ENCODE results near the gene SLC25A23. TPM values are rescaled to one million over a fixed set of nuclear protein-coding genes. Genes with fewer than 3 reads are reported as not detected.

Gene SLC25A23
- polyA plus RNA-seq, 1 of the 3 experiments (the other 2 are of a cell fraction) = 10.9 TPM

DNA sequence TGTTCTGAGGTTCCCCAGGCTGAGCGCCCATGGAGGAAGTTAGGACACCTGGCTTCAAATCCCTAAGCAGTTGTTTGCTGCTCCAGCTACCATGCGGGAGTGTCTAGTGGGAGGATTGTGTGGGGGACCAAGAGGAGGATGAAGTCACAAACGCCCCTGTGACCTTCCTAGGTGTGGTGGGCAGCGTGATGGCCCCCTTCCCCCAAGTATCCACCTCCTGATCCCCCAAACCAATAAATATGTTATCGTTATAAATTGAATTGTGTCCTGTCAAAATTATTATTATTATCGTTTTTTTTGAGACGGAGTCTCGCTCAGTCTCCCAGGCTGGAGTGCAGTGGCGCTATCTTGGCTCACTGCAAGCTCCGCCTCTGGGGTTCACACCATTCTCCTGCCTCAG, 25.9 kb downstream of the SLC25A23 start, which contains the start of gene SLC25A41 (continued):
- TF ChIP-seq, protein P1, sequence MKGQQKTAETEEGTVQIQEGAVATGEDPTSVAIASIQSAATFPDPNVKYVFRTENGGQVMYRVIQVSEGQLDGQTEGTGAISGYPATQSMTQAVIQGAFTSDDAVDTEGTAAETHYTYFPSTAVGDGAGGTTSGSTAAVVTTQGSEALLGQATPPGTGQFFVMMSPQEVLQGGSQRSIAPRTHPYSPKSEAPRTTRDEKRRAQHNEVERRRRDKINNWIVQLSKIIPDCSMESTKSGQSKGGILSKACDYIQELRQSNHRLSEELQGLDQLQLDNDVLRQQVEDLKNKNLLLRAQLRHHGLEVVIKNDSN (IDR thresholded peaks at IDR 0.05; ENCODE audit: borderline replicate concordance, low read depth) = no peak

DNA sequence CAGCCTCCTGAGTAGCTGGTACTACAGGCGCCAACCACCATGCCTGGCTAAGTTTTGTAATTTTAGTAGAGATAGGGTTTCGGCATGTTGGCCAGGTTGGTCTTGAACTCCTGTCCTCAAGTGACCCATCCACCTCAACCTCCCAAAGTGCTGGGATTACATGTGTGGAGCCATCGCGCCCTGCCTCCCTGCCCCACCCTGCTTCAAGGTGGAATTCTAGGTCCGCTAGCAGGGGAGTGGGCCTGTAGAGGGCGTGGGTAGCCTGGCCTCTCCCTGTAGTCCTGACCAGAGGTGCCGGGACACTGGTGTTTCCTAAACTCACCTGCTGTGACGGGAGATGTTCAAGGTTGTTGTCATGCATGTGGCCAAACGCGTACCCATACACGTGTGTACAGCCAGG, 26.4 kb downstream of the SLC25A23 start:
- Histone ChIP-seq H3K9me2 (no peaks in the 10 kb centered on the region), H3K9ac (no peak overlapping the region), H3K4me3 (ENCODE audit: low read depth in 2 of 2, low read length in 1 of 2) (no peak overlapping the region), H3K9me3 (no peaks in the 10 kb centered on the region), H3K4me2 (no peak overlapping the region), H3K4me1 (ENCODE audit: control insufficient read depth in 1 of 2, insufficient read depth in 2 of 2, low read depth in 1 of 2, low read length in 1 of 2) (no peaks in the 10 kb centered on the region), H3K27ac (ENCODE audit: low read depth in 2 of 2, low read length in 1 of 2) (no peak overlapping the region), H3F3A (replicated peaks; ENCODE audit: insufficient read depth) (no peaks in the 10 kb centered on the region), H3K36me3 (replicated peaks in 1 of 2; ENCODE audit: control insufficient read depth in 1 of 2, insufficient read depth in 2 of 2, low read length in 1 of 2) (no peaks in the 10 kb centered on the region), H2AFZ (ENCODE audit: low read depth) (no peak overlapping the region), H4K20me1 (ENCODE audit: insufficient read depth) (no peaks in the 10 kb centered on the region), H3K27me3 (ENCODE audit: insufficient read depth) (no peaks in the 10 kb centered on the region), H3K79me2 (ENCODE audit: insufficient read depth) (no peaks in the 10 kb centered on the region)
- ChIA-PET POLR2A (no interaction called here), CTCF (interaction anchor here (0.6 kb wide), 1 partner anchor 37 kb away, joined by 3 read pairs; no protein-coding TSS in a partner anchor)
- TF ChIP-seq, protein P2, sequence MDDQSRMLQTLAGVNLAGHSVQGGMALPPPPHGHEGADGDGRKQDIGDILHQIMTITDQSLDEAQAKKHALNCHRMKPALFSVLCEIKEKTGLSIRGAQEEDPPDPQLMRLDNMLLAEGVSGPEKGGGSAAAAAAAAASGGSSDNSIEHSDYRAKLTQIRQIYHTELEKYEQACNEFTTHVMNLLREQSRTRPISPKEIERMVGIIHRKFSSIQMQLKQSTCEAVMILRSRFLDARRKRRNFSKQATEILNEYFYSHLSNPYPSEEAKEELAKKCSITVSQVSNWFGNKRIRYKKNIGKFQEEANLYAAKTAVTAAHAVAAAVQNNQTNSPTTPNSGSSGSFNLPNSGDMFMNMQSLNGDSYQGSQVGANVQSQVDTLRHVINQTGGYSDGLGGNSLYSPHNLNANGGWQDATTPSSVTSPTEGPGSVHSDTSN (IDR thresholded peaks at IDR 0.05) = no peak
- TF ChIP-seq ELF1 (IDR thresholded peaks at IDR 0.05) (no peak), EZH2phosphoT487 (IDR thresholded peaks at IDR 0.05; ENCODE audit: borderline replicate concordance, low read depth) (no peak), MXI1 (IDR thresholded peaks at IDR 0.05; ENCODE audit: low read depth, low read length) (no peak), SIN3A (IDR thresholded peaks at IDR 0.05; ENCODE audit: borderline replicate concordance, low read depth, low read length) (no peak), TCF12 (IDR thresholded peaks at IDR 0.05) (no peak)
- DNase-seq = no peak
- WGBS (ENCODE audit: low lambda C conversion rate) = 97% methylated on average over 4 of the region's 11 CpGs

DNA sequence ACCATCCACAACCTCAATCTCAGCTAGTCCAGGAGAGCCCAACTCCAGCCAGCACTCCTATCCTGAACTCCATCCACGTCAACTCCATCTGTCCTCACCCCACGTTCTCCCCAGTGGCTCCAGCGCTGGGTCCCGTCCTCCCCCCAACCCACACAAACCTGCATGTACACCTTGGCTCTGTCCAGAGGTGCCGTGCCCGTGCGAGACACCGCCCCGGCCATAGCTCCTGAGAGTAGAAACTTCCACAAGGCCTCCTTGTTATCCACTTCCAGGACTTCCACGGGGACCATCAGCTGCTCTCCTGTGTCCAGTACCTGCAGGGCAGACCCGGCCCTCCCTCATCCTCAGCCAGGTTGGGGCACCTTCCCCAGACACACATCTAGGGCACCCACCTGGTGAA, 27.7 kb downstream of the SLC25A23 start:
- H3K79me2 ChIP-seq (ENCODE audit: insufficient read depth) = no peaks in the 10 kb centered on the region
- no peak overlapping the region for H3K4me3 ChIP-seq (ENCODE audit: low read depth in 2 of 2, low read length in 1 of 2)
- H3K4me2 ChIP-seq = no peak overlapping the region
- H3K27ac ChIP-seq (ENCODE audit: low read depth in 2 of 2, low read length in 1 of 2) = no peak overlapping the region
- ChIA-PET CTCF (no interaction called here), POLR2A (no interaction called here)
- H3K27me3 ChIP-seq (ENCODE audit: insufficient read depth) = no peaks in the 10 kb centered on the region
- WGBS (ENCODE audit: low lambda C conversion rate) = 60% methylated on average over 11 of the region's 11 CpGs
- no peak overlapping the region for H2AFZ ChIP-seq (ENCODE audit: low read depth)
- no peak for DNase-seq
- H3K4me1 ChIP-seq (ENCODE audit: control insufficient read depth in 1 of 2, insufficient read depth in 2 of 2, low read depth in 1 of 2, low read length in 1 of 2) = no peaks in the 10 kb centered on the region
- H4K20me1 ChIP-seq (ENCODE audit: insufficient read depth) = no peaks in the 10 kb centered on the region
- no peaks in the 10 kb centered on the region for H3K9me3 ChIP-seq
- H3K36me3 ChIP-seq (replicated peaks in 1 of 2; ENCODE audit: control insufficient read depth in 1 of 2, insufficient read depth in 2 of 2, low read length in 1 of 2) = no peaks in the 10 kb centered on the region
- no peaks in the 10 kb centered on the region for H3K9me2 ChIP-seq
- H3F3A ChIP-seq (replicated peaks; ENCODE audit: insufficient read depth) = no peaks in the 10 kb centered on the region
- no peak overlapping the region for H3K9ac ChIP-seq
- TF ChIP-seq TEAD4 (IDR thresholded peaks at IDR 0.05; ENCODE audit: borderline replicate concordance, insufficient read depth) (no peak), RFX5 (IDR thresholded peaks at IDR 0.05; ENCODE audit: low read length) (no peak), TAF1 (IDR thresholded peaks at IDR 0.05; ENCODE audit: borderline replicate concordance, low read depth, low read length) (no peak), CHD2 (IDR thresholded peaks at IDR 0.05; ENCODE audit: low read length, partially characterized antibody) (no peak), FOXM1 (IDR thresholded peaks at IDR 0.05; ENCODE audit: low read depth) (no peak), JUND (IDR thresholded peaks at IDR 0.05) (no peak), FOXJ3 (CRISPR knock-in tag; IDR thresholded peaks at IDR 0.05) (no peak), POLR2AphosphoS5 (IDR thresholded peaks at IDR 0.05; ENCODE audit: low read depth, low read length) (no peak), MXI1 (IDR thresholded peaks at IDR 0.05; ENCODE audit: low read depth, low read length) (no peak)
- TF ChIP-seq, protein P3, sequence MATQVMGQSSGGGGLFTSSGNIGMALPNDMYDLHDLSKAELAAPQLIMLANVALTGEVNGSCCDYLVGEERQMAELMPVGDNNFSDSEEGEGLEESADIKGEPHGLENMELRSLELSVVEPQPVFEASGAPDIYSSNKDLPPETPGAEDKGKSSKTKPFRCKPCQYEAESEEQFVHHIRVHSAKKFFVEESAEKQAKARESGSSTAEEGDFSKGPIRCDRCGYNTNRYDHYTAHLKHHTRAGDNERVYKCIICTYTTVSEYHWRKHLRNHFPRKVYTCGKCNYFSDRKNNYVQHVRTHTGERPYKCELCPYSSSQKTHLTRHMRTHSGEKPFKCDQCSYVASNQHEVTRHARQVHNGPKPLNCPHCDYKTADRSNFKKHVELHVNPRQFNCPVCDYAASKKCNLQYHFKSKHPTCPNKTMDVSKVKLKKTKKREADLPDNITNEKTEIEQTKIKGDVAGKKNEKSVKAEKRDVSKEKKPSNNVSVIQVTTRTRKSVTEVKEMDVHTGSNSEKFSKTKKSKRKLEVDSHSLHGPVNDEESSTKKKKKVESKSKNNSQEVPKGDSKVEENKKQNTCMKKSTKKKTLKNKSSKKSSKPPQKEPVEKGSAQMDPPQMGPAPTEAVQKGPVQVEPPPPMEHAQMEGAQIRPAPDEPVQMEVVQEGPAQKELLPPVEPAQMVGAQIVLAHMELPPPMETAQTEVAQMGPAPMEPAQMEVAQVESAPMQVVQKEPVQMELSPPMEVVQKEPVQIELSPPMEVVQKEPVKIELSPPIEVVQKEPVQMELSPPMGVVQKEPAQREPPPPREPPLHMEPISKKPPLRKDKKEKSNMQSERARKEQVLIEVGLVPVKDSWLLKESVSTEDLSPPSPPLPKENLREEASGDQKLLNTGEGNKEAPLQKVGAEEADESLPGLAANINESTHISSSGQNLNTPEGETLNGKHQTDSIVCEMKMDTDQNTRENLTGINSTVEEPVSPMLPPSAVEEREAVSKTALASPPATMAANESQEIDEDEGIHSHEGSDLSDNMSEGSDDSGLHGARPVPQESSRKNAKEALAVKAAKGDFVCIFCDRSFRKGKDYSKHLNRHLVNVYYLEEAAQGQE (IDR thresholded peaks at IDR 0.05; ENCODE audit: low read depth, low read length) = no peak
- TF ChIP-seq, protein P4, sequence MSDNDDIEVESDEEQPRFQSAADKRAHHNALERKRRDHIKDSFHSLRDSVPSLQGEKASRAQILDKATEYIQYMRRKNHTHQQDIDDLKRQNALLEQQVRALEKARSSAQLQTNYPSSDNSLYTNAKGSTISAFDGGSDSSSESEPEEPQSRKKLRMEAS (IDR thresholded peaks at IDR 0.05; ENCODE audit: low read depth) = no peak
- TF ChIP-seq, protein P5, sequence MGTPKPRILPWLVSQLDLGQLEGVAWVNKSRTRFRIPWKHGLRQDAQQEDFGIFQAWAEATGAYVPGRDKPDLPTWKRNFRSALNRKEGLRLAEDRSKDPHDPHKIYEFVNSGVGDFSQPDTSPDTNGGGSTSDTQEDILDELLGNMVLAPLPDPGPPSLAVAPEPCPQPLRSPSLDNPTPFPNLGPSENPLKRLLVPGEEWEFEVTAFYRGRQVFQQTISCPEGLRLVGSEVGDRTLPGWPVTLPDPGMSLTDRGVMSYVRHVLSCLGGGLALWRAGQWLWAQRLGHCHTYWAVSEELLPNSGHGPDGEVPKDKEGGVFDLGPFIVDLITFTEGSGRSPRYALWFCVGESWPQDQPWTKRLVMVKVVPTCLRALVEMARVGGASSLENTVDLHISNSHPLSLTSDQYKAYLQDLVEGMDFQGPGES (IDR thresholded peaks at IDR 0.05; ENCODE audit: low read depth, low read length) = no peak
